Forelimb muscle (tissue), 1 donor: ENCODE data around the gene ITPRIP. TPM values are rescaled to one million over a fixed set of nuclear protein-coding genes. Genes with fewer than 3 reads are reported as not detected.

Source experiments
- polyA plus RNA-seq: library from polyadenylated mRNA; unstranded; fragments of 120-200 nt; gene quantifications from one replicate; pipeline ENCODE4 v1.2.1, GENCODE V29; 2013; ENCODE audit not compliant: insufficient read length

ITPRIP gene
- polyA plus RNA-seq, 1 donor: 7.1 TPM

Other genes starting within 250 kb of the ITPRIP start
- gene SFR1, start 216.3 kb downstream of the ITPRIP start, polyA plus RNA-seq: 5.9 TPM
- 0.35 TPM for gene CFAP43, start 106.1 kb downstream of the ITPRIP start, polyA plus RNA-seq
- gene GSTO1, start 83.6 kb downstream of the ITPRIP start, polyA plus RNA-seq: 34.6 TPM
- 0.99 TPM for gene GSTO2, start 69.3 kb downstream of the ITPRIP start, polyA plus RNA-seq
- gene CFAP58, start 15.4 kb upstream of the ITPRIP start, polyA plus RNA-seq: 0.37 TPM